RPMI8226 (cell line): Measurements from ENCODE around the gene APBA2.

ENCODE experiments used
- DNase-seq: peaks from one replicate; pipeline ENCODE4 v3.0.0-alpha.2; 2015

Gene APBA2

DNA sequence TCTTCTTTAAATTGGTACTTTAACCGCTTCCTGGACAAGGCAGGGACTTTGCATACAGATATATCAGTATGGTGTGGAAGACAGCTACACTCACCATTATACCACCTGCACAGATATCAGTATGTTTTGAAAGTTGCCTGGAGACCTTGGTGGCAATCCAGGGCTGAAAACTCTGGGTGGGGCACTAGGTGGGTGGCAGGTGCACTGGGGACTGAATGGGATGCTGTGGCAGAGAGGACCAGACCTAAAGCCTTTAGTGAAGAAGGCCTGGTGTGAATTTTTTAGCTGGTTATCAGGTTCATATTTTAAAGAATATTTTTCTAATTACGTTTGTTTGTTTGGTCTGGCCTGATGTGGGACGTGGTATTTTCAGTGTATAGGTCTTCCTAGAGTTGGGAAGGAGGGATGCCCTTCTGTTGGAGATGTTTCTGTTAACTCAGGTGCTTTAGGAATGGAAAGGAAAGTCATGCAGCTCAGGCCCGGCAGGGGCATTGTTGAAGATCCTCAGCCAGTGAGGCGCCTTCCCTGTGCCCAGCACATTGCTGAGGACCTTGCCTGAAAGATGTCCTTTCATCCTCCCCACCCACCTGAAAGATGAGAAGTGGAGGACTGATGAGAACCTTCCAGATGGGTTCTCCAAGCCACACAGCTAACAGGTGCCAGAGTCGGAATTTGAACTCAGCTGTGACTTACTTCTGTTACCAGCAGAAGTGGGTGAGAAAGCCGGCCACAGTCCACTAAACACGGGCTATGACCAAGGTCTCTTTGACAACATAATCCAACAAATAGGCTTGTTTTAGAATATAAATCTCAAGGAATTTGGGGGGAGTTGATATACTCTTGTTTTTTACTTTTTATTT lies 77.3 kb downstream of the APBA2 start:
- DNase-seq, result no peak

DNA sequence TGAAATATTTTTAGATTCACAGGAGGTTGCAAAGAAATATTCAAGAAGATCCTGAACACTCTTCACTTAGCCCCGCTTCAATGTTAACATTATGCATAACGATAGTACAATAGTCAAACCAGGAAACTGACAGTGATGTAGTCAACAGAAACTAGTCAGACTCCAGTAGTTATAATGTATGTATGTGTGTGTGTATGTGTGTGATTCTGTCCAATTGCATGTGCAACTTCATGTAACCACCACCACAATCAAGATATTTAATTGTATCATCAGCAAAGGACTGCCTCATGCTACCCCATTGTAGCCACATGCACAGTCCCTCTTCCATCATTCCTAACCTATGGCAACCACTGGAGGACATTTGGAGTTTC lies 77.9 kb downstream of the APBA2 start:
- DNase-seq, result no peak

DNA sequence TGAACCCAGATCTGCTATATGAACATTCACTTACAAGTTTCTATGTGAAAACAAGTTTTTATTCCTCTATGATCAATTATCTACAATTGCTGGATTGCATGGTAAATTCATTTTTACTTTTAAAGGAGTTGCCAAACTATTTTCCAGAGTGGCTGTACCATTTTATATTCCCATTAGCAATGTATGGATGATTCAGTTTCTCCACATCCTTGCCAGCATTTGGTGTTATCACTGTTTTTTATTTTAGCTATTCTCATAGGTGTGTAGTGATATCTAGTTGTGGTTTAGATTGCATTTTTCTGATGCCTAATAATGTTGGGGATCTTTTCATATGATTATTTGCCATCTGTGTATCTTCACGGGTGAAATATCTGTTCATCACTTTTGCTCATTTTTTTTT lies 78.3 kb downstream of the APBA2 start:
- DNase-seq, result no peak

DNA sequence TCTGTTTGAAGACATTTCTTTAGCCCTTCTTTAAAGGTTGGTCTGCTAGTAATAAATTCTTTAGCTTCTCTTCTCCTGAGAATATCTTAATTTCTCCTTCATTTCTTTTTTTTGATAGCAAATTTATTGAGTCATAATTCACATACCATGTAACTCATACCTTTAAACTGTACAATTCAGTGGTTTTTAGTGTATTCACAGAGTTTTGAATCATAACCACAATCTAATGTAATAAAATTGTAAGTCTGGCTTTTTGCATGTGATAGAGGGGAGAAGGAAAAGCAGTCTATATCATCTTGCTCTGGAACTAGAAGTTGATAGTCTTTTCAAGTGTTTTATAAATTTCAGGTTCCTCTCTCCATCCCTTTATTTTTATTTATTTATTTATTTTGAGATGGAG lies 81.3 kb downstream of the APBA2 start:
- no peak for DNase-seq

DNA sequence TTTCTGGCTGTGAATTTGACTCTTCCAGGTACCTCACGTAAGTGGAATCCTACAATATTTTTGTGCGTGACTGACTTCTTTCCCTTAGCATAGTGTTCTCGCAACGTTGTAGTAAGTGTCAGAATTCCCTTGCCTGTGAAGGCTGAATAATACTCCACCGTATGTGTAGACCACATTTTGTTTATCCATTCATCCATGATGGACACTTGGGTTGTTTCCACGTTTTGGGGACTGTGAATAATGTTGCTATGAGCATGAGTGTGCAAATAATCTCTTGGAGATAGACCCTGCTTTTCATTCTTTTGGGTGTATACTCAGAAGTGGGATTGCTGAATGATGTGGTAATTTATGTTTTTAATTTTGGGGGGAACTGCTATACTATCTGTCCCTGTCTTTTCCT lies 82.2 kb downstream of the APBA2 start:
- DNase-seq, result no peak

DNA sequence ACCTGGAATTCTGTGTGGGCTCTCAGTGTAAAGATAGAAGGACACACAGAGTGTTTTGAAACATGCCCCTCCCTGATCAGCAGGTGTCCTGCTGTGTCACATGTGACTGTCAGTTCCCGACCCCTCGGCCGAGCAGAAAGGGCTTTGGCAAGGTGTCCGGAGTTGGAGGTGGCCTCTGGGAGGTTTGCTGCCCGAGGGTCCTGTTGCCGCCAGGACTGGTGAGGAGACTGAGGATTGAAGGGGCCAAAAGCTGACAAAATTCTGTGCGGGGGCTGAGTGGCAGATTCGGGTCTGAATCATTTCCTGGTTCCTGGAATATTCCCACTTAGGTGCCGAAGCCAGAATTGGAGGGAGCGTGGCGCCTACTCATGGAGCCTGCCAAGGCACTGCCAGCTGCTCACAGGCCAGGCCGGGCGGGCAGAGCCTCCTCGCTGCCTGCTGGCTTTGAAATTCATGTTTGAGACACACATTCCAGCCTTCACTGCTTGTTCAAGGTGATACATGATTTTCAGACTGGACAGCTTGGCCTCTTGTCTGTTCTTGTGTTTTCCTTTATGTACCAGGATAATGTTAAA lies 83.8 kb downstream of the APBA2 start:
- DNase-seq, result no peak

DNA sequence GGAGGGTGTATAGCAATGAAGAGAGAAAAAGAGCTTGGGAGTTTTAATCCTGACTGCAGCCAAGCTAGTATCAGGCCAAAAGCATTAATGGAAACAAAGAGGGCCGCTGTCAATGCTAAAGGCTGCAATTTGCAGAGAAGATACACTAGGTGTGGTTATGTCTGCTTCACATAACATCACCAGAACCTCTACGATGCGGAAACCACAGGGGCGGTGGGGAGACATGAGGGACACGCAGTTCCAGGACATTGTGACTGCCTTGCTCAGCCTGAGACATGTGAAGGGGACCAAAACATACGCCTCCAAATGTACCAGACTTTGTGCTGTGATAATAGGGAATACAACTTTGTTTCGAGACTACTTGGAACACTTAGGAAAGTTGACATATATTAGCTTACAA lies 88.4 kb downstream of the APBA2 start:
- no peak for DNase-seq

DNA sequence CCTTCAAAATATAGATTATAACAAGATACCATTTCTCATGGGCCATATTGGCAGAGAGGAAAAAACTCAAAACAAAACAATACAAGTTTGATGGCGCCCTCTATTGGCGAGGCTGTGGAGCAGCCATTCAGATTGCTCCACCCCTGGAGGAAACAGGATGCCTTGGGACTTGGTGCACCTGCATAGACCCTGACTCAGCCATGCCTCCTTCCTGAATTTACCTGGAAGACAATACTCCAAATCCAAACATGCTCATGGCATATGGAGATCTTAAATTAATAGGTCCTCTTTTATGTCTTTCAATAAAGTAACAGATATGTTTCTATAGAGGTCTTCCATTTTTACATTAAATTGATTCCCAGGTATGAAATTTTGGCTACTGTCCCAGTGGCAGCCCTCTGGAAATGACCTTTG lies 90.0 kb downstream of the APBA2 start:
- peak; percentile 64 for DNase-seq

DNA sequence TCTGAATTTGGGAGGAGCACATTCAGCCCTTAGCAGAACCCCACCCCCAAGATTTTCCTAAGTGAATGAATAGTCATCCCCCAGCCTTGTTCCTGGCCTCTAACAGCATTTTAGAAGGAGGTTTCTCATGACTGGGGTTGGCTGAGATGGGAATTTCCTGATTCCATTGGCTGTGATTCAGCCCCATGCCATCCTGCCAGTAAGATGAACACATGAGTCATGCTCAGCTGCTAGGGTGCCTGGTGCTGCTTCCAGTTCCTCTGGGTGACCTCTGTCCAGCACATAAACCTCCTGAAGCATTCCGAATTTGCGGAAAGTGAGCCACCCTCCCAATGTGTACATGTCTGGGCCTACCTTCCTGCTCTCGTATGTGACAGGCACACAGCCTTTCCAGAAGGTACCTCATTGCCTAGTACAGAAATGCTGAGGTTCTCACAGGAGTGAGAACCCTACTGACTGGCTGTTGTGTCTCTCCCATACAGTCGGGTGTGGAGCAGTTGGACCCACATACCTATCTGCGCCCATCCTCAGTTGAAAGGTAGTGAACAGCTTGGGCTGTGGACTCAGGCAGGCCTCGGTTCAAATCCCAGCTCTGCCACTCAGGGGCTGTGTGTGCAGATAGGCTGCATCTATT lies 91.7 kb downstream of the APBA2 start:
- DNase-seq, result no peak

DNA sequence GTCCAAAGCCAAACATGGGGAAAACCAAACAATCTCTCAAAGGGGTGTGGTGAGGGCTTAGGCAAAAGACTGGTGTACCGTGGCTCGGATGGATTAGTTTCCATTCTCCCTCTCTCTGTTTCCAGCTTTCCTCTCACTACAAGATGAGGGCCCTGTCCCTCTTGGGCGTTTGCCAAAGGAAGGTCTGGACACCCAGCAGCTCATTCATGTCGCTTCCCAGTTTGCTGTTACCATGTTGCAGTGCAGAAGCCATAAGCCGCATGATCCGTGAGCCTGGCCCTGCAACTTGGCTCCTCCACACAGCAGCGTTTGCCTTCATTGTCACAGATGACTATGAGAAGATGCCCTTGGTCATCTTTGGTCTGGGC lies 92.2 kb downstream of the APBA2 start:
- DNase-seq, result no peak

DNA sequence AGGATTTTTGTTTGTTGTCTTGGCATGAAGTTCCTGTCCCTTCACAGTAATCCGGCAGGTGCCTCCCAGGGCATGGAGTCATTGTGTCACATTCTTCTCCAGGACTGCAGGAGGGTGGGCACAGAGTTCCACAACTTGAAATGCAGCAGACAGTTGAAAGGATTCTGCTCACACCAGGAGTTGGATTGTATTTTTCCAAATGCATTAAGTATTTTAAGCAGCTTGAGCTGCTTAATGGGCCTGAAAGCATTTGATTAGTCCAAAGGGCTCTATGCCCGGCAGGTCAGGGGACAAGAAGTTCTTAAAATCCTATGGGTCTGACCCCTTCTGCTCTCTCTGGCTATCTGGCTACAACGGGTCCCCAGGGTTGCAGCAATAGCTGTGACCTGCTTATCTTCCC lies 92.9 kb downstream of the APBA2 start:
- no peak for DNase-seq

DNA sequence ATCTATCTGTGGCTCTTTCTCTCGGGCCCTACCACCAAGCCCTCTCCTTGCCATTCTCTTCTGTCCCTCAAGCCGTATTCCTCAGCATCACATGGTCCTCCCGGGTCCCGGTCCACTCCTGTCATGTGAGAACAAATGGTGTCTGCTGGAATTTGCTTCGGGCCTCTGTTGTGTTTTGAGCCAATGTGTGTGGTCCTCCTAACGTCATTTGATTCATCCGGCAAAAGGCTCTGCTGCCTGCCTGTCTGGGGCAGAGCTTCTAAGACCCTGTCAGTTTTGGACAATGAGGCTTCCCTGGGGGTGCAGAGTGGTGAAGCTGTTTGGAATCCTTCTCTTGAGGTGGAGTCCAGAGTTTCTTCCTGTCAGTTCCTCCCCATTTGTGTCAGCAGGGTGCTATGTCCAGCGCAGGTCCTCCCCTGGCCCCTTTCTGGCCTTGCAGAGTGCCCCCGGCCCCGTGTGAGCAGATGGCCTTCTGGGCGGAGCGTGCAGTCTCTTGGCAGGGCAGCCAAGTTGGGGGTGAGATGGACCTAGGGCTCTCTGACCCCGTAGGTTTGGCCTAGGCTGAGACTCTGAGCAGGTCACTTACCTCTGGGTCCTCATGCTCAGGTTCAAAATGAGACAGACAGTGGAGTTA lies 93.6 kb downstream of the APBA2 start:
- no peak for DNase-seq

DNA sequence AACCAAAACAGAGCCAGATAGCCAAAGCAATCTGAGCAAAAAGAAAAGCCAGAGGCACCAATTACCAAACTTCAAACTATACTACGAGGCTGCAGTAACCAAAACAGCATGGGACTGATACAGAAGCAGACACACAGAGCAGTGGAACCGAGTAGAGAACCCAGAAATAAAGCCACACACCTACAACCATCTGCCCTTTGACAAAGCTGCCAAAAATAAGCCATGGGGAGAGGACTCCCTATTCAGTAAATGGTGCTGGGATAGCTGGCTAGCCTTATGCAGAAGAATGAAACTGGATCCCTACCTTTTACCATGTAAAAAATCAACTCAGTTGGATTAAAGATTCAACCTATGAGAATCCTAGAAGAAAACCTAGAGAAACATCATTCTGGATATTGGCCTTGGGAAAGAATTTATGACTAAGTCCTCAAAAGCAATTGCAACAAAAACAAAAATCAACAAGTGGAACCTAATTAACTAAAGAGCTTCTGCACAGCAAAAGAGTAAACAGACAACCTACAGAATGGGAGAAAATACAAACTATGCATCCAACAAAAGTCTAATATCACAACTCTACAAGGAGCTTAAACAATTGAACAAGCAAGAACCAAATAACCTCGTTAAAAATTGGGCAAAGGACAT lies 95.1 kb downstream of the APBA2 start:
- no peak for DNase-seq

DNA sequence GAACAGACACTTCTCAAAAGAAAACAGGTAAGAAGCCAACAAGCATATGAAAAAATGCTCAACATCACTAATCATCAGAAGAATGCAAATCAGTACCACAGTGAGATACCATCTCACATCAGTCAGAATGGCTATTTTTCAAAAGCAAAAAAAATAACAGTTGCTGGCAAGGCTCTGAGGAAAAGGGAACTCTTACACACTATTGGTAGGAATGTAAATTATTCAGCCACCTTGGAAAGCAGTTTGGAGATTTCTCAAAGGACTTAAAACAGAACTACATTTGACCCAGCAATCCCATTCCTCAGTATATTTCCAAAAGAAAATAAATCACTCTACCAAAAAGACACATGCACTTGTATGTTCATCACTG lies 95.6 kb downstream of the APBA2 start:
- no peak for DNase-seq

DNA sequence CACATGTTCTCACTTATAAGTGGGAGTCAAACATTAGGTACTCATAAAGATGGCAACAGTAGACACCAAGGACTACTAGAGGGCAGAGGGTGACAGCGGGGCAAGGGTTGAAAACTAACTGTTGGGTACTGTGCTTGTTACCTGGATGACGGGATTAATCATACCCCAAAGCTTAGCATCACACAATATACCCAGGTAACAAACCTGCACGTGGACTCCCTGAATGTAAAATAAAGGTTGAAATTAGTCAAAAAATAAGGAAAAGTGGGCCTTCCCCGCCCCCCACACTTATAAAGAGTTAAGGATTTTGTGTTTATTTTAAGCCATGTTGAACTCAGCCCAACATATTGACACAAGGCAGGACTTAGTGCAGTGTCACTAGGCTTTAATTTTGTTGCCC lies 96.1 kb downstream of the APBA2 start:
- no peak for DNase-seq

DNA sequence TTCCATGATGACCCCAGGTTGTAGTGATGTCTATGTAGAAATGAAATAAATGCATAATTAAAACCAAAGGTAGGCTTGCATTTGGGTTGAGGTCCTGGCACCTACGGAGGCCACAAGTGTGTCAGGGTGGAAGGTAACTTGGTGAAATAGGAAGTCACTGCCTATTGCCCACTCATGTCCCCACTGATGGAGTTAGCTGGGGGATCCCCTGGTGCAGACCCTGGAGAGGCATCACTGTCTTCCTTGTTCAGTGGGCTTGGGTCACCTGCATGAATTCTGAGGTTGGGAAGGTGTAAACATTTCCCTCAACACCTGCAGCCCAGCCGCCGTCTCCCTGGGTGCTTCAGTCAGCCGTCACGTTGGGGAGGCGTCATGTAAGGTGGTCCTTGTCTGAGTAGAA lies 97.1 kb downstream of the APBA2 start:
- no peak for DNase-seq

DNA sequence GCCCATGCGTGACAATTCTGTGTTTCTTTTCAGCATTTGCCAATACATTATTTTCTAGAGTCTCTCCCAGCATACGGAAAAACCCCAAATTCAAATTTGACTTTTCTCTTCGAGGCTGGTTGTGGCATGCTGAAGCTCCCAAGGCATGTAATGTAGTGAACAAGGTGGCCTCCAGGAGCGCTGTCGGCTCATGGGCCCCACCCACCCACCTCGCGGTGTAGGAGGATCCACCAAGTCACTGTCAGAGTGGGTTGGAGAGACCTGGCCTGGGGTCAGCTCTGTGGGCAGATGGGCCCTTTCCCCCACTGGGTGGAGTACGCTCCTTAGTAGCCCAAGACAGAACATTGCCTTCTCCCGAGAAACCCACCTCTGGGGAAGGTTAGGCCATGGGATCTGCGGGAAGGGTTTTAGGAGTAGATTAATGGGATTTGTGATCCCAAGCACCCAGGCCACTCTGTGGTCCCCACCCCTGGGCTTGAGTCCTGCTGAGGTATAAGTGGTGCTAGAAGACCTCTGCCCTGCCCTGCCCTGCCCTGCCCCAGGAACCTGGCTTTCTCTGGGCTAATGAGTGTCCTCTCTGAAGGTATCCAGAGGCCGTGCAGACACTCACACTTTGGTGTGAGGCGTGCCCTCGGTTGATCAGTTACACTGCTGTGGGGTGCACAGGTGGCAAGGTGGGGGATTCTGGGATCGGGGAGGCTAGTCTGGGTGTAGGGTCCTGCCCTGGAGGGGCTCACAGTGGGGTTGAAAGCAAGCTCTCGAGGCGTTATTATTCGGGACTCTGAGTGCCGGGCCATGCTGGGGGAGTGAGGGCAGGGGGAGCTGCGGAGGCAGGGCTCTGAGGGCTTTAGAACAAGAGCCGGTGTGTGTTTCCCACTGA lies 97.9 kb downstream of the APBA2 start:
- DNase-seq, result peak; percentile 20

DNA sequence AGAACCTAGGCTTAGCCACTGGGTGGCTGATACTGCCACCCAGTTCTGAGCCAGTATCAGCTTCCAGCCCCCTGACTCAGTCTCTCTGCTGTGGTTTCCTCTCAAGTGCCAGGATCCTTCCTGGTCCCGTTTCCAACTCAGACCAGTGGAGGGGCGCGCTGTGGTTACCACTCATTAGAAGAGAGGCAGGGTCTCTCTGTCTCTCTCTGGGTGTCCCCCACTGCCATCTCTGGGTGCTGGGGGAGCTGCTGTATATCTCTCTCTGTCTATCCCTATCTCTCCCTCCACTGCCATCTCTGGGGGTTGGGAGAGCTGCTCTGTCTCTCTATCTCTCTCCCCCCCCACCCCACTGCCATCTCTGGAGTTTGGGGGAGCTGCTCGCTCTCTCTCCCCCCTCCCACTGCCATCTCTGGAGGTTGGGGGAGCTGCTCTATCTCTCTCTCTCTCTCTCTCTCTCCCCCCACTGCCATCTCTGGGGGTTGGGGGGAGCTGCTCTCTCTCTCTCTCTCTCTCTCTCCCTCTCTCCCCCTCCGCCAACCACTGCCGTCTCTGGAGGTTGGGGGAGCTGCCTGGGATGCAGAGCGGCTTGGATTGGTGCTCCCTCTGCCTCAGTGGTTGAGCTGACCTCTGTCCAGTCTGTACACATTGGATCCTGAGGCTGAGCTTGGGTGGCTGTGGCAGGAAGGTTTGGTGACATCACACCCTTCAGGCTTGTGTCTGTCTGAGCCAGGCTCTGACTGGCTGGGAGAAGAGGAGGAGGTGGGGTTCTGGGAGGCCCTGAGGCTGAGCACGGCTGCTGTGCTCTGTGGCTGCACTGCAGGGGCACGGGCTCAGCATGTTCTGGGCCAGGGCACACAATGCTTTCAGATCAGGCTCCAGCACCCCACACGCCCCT lies 98.9 kb downstream of the APBA2 start:
- DNase-seq, result no peak

DNA sequence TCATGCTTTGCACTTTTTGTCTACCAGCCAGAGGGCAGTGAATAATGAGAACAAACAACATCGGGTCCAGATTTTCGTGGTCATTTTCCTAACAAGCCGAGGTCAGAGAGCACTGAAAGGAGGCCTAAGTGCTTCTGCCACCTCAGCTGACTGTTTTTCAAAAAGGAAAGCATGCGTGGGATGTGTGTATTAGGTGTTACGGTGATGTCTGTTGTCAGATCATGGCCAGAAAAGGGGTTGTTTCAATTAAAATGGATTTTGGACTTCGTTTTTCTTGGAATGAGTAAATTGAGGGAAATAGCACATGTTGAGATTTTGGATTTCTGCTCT lies 99.5 kb downstream of the APBA2 start:
- no peak for DNase-seq

DNA sequence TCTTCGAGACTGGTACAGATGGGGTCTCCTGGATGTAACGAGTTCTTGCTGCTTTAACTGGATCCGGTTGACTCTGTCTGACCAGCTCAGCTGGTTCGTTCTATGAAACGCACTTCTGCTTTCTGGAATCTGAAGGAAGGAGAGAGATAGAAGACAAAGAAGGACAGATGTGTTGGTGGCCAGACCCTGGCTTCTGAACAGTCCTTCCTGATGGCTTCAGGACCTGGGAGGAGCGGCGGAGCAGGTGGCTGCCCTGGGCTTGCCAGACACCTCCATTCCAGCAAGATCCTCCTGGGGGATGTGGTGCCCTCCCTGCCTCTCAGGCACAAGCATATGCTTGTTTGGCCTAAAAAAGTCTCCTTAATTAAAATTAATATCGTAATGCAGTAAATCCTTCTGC lies 99.9 kb downstream of the APBA2 start:
- no peak for DNase-seq

DNA sequence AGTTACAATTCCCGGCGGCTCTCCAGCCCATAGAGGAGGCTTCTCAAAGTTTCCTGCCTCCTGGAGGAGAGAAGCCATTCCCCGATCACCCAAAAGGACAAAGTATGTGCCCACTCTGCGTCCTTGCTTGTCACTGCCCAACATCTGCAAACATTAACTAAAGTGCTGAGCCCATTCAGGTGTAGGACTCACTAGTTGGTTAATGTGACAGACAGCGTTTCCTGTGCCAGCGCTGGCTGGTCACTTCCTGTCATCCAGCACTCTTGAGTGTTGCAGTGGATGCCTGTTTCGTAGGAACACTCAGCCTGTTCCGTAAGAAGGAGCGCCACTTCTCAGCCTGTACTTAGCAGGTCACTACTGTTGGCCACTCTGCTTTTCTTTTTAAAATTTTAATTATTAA lies 100.3 kb downstream of the APBA2 start:
- no peak for DNase-seq

DNA sequence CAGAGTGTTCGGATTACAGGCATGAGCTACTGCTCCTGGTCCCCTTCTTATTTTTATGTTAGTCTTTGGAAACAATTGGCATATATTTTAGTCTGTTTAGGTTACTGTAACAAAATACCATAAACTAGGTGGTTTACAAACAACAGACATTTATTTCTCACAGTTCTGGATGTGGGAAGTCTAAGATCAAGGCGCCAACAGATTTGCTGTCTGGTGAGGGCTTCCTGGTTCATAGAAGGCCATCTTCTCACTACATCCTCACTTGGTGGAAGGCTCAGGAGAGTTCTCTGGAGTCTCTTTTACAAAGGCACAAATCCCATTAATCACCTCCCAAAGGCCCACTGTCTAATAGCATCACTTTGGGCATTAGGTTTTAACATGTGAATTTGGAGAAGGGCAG lies 101.0 kb downstream of the APBA2 start:
- no peak for DNase-seq
